ENCODE measurements around the gene KIAA0825. TPM values are rescaled to one million over a fixed set of nuclear protein-coding genes. Genes with fewer than 3 reads are reported as not detected.

KIAA0825 gene
- total RNA-seq, 1 experiment from 2014 or later: 1.6 TPM

DNA sequence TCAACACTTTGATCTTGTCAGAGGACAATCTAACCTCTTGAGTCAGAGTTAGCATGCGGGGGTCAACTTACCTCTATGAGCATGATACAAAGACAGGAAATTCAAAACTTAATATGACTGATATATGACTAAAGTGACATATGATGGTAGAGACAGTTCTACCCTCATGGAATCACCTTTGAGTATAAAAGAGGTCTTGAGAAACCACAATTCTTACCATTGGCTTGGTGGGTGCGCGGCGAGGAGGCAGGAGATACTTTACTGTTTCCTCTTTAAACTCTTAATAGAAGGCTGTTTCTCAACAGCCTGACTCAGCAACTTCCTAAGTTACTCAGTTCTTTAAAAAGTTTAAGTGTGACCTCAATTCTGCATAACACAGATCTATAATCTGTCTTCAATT lies 372.8 kb downstream of the KIAA0825 start:
- ChIA-PET CTCF (no interaction called here), POLR2A (no interaction called here)
- no peak overlapping the region for H3K27ac ChIP-seq (ENCODE audit: low read length)
- no peak overlapping the region for H3K4me3 ChIP-seq (ENCODE audit: low read depth in 2 of 2, low read length in 2 of 2)
- no peaks in the 10 kb centered on the region for H3K36me3 ChIP-seq (ENCODE audit: control insufficient read depth, insufficient read depth, low read length)
- H3K4me1 ChIP-seq (ENCODE audit: control insufficient read depth, insufficient read depth, low read length): no peaks in the 10 kb centered on the region
- TF ChIP-seq POLR2AphosphoS5 (IDR thresholded peaks at IDR 0.05; ENCODE audit: low read depth, low read length): no peak
- TF ChIP-seq TCF7L2 (IDR thresholded peaks at IDR 0.05; ENCODE audit: low read depth, low read length): no peak
- no peak for TF ChIP-seq SIN3A (IDR thresholded peaks at IDR 0.05; ENCODE audit: borderline replicate concordance, insufficient read depth, low read depth, low read length)
- TF ChIP-seq, protein P1, sequence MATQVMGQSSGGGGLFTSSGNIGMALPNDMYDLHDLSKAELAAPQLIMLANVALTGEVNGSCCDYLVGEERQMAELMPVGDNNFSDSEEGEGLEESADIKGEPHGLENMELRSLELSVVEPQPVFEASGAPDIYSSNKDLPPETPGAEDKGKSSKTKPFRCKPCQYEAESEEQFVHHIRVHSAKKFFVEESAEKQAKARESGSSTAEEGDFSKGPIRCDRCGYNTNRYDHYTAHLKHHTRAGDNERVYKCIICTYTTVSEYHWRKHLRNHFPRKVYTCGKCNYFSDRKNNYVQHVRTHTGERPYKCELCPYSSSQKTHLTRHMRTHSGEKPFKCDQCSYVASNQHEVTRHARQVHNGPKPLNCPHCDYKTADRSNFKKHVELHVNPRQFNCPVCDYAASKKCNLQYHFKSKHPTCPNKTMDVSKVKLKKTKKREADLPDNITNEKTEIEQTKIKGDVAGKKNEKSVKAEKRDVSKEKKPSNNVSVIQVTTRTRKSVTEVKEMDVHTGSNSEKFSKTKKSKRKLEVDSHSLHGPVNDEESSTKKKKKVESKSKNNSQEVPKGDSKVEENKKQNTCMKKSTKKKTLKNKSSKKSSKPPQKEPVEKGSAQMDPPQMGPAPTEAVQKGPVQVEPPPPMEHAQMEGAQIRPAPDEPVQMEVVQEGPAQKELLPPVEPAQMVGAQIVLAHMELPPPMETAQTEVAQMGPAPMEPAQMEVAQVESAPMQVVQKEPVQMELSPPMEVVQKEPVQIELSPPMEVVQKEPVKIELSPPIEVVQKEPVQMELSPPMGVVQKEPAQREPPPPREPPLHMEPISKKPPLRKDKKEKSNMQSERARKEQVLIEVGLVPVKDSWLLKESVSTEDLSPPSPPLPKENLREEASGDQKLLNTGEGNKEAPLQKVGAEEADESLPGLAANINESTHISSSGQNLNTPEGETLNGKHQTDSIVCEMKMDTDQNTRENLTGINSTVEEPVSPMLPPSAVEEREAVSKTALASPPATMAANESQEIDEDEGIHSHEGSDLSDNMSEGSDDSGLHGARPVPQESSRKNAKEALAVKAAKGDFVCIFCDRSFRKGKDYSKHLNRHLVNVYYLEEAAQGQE (IDR thresholded peaks at IDR 0.05; ENCODE audit: insufficient read depth in 1 of 2, low read depth in 2 of 2, low read length in 1 of 2): no peak
- TF ChIP-seq, protein P2, sequence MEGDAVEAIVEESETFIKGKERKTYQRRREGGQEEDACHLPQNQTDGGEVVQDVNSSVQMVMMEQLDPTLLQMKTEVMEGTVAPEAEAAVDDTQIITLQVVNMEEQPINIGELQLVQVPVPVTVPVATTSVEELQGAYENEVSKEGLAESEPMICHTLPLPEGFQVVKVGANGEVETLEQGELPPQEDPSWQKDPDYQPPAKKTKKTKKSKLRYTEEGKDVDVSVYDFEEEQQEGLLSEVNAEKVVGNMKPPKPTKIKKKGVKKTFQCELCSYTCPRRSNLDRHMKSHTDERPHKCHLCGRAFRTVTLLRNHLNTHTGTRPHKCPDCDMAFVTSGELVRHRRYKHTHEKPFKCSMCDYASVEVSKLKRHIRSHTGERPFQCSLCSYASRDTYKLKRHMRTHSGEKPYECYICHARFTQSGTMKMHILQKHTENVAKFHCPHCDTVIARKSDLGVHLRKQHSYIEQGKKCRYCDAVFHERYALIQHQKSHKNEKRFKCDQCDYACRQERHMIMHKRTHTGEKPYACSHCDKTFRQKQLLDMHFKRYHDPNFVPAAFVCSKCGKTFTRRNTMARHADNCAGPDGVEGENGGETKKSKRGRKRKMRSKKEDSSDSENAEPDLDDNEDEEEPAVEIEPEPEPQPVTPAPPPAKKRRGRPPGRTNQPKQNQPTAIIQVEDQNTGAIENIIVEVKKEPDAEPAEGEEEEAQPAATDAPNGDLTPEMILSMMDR (IDR thresholded peaks at IDR 0.05): no peak
- no TSS peak for BruUV-seq (replicated peaks)
- H3K9me3 ChIP-seq (ENCODE audit: control insufficient read depth, insufficient read depth, low read depth, low read length): no peaks in the 10 kb centered on the region
- in situ Hi-C loops (cut with HindIII; ENCODE audit: low pct_unique_long_range_greater_than_20kb, low sequenced_read_pairs): no loop called here
- H3K27me3 ChIP-seq (ENCODE audit: control insufficient read depth, insufficient read depth, low read length): peaks cover 2% of the 10 kb centered on the region; the same call in 1 of the 2 replicates
- no peak for ATAC-seq
- no peak for DNase-seq (ENCODE audit: low read depth, low spot score)
- intact Hi-C loops (cut with micrococcal nuclease; ENCODE audit: unreplicated experiment): no loop called here

DNA sequence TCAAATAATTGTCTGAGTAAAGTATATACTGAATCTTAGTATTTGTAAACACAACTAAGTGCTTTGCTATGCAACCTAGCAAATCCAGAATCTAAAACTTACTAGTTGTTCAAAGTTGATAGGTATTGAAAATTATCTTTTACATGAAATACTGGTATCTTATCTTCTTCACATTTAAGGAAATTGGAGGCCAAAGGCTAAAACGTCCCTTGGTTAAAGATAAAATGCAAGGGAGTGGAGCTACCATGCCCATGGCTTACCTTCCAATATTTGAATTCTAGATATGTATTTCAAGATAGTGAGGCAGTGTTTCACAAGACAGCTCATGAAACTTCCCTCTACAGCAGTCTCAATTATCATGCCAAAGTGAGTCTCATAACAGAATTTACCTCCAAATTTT lies 373.5 kb downstream of the KIAA0825 start:
- Histone ChIP-seq H3K27ac (ENCODE audit: low read length) (no peak overlapping the region), H3K27me3 (ENCODE audit: control insufficient read depth, insufficient read depth, low read length) (peaks cover 5% of the 10 kb centered on the region; the same call in 1 of the 2 replicates), H3K4me3 (ENCODE audit: low read depth in 2 of 2, low read length in 2 of 2) (no peak overlapping the region), H3K36me3 (ENCODE audit: control insufficient read depth, insufficient read depth, low read length) (no peaks in the 10 kb centered on the region), H3K4me1 (ENCODE audit: control insufficient read depth, insufficient read depth, low read length) (no peaks in the 10 kb centered on the region), H3K9me3 (ENCODE audit: control insufficient read depth, insufficient read depth, low read depth, low read length) (no peaks in the 10 kb centered on the region)
- BruUV-seq (replicated peaks): no TSS peak
- in situ Hi-C loops (cut with HindIII; ENCODE audit: low pct_unique_long_range_greater_than_20kb, low sequenced_read_pairs): no loop called here
- DNase-seq (ENCODE audit: low read depth, low spot score) (no peak), ATAC-seq (no peak)
- TF ChIP-seq POLR2AphosphoS5 (IDR thresholded peaks at IDR 0.05; ENCODE audit: low read depth, low read length): no peak
- TF ChIP-seq TCF7L2 (IDR thresholded peaks at IDR 0.05; ENCODE audit: low read depth, low read length): no peak
- no peak for TF ChIP-seq SIN3A (IDR thresholded peaks at IDR 0.05; ENCODE audit: borderline replicate concordance, insufficient read depth, low read depth, low read length)
- ChIA-PET POLR2A (no interaction called here), CTCF (no interaction called here)
- intact Hi-C loops (cut with micrococcal nuclease; ENCODE audit: unreplicated experiment): no loop called here

DNA sequence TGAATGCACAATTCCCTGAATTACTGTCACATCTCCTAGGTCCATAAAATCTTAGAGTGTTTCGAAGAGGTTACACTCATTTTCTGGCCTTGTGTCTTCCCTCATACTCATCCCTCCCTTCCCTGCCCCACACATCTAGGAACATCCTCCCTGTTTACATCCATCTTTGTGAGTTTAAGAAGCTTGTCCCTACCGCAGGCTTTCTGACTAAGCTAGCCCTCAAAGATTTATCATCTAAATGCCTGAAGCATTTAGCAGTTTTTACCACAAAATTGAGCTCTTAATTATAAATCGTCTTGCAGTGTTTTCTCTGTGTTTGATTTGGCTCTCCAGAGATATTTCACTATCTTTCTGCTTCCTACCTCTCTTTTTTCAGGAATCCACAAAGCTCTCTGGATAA lies 374.8 kb downstream of the KIAA0825 start:
- in situ Hi-C loops (cut with HindIII; ENCODE audit: low pct_unique_long_range_greater_than_20kb, low sequenced_read_pairs) (no loop called here), intact Hi-C loops (cut with micrococcal nuclease; ENCODE audit: unreplicated experiment) (no loop called here)
- CTCF ChIA-PET: no interaction called here
- no peaks in the 10 kb centered on the region for H3K9me3 ChIP-seq (ENCODE audit: control insufficient read depth, insufficient read depth, low read depth, low read length)
- H3K27ac ChIP-seq (ENCODE audit: low read length): no peak overlapping the region
- no TSS peak for BruUV-seq (replicated peaks)
- no peak overlapping the region for H3K4me3 ChIP-seq (ENCODE audit: low read depth in 2 of 2, low read length in 2 of 2)
- no peak for DNase-seq (ENCODE audit: low read depth, low spot score)
- ATAC-seq: no peak
- H3K36me3 ChIP-seq (ENCODE audit: control insufficient read depth, insufficient read depth, low read length): no peaks in the 10 kb centered on the region
- POLR2A ChIA-PET: no interaction called here
- H3K27me3 ChIP-seq (ENCODE audit: control insufficient read depth, insufficient read depth, low read length): peaks cover 7% of the 10 kb centered on the region; the same call in 1 of the 2 replicates
- TF ChIP-seq TCF7L2 (IDR thresholded peaks at IDR 0.05; ENCODE audit: low read depth, low read length) (no peak), SIN3A (IDR thresholded peaks at IDR 0.05; ENCODE audit: borderline replicate concordance, insufficient read depth, low read depth, low read length) (no peak), POLR2AphosphoS5 (IDR thresholded peaks at IDR 0.05; ENCODE audit: low read depth, low read length) (no peak)
- TF ChIP-seq, protein P1 (IDR thresholded peaks at IDR 0.05; ENCODE audit: insufficient read depth in 1 of 2, low read depth in 2 of 2, low read length in 1 of 2): no peak
- TF ChIP-seq, protein P2 (IDR thresholded peaks at IDR 0.05): no peak
- no peaks in the 10 kb centered on the region for H3K4me1 ChIP-seq (ENCODE audit: control insufficient read depth, insufficient read depth, low read length)

Measured in Panc1 (cell line).